Ishikawa (cell line): ENCODE data around the gene SLC35E1.

ENCODE experiments used
- CEBPB ChIP-seq: IDR thresholded peaks from 2 replicates; pipeline ENCODE4 v1.6.1; 2012
- CREB1 ChIP-seq: IDR thresholded peaks from 2 replicates; pipeline ENCODE4 v1.6.1; 2012; ENCODE audit warnings: low read depth
- EGR1 ChIP-seq: IDR thresholded peaks from 2 replicates; pipeline ENCODE4 v1.6.1; 2012
- EP300 ChIP-seq: IDR thresholded peaks from 2 replicates; pipeline ENCODE4 v1.6.1; 2012; ENCODE audit warnings: borderline replicate concordance
- NFIC ChIP-seq: IDR thresholded peaks from 2 replicates; pipeline ENCODE4 v1.6.1; 2012
- TAF1 ChIP-seq: IDR thresholded peaks from 2 replicates; pipeline ENCODE4 v1.6.1; 2012; ENCODE audit warnings: low read depth, mild to moderate bottlenecking
- YY1 ChIP-seq: IDR thresholded peaks from 2 replicates; pipeline ENCODE4 v1.6.1; 2012; ENCODE audit warnings: low read depth
- ZBTB7A ChIP-seq: IDR thresholded peaks from 2 replicates; pipeline ENCODE4 v1.6.1; 2012; ENCODE audit warnings: low read depth
- TF ChIP-seq, protein P1 (sequence below): IDR thresholded peaks from 2 replicates; pipeline ENCODE4 v1.6.1; 2012; ENCODE audit warnings: low read depth, mild to moderate bottlenecking
- TF ChIP-seq, protein P2 (sequence below): IDR thresholded peaks from 2 replicates; pipeline ENCODE4 v1.6.1; 2012

DNA sequence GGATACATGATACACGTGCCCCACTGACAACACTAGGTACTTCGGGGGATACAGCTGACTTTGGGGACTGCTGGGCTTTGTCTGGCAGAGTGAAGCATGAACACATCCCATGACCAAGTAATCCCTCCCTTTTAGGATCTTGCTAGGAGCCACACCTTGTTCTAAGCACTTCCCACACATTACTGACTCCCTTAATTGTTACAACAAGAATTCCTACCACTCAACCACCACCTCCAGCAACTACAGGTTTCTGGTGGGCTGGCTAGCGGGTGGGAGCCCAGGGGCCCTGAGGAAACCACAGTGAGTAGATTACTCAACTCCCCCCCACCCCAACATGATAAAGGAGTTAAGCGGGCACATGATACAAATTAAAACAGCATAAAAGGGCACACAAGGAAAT, 7.2 kb upstream of the SLC35E1 start:
- TF ChIP-seq ZBTB7A = no peak
- TF ChIP-seq CEBPB = no peak
- TF ChIP-seq, protein P1, sequence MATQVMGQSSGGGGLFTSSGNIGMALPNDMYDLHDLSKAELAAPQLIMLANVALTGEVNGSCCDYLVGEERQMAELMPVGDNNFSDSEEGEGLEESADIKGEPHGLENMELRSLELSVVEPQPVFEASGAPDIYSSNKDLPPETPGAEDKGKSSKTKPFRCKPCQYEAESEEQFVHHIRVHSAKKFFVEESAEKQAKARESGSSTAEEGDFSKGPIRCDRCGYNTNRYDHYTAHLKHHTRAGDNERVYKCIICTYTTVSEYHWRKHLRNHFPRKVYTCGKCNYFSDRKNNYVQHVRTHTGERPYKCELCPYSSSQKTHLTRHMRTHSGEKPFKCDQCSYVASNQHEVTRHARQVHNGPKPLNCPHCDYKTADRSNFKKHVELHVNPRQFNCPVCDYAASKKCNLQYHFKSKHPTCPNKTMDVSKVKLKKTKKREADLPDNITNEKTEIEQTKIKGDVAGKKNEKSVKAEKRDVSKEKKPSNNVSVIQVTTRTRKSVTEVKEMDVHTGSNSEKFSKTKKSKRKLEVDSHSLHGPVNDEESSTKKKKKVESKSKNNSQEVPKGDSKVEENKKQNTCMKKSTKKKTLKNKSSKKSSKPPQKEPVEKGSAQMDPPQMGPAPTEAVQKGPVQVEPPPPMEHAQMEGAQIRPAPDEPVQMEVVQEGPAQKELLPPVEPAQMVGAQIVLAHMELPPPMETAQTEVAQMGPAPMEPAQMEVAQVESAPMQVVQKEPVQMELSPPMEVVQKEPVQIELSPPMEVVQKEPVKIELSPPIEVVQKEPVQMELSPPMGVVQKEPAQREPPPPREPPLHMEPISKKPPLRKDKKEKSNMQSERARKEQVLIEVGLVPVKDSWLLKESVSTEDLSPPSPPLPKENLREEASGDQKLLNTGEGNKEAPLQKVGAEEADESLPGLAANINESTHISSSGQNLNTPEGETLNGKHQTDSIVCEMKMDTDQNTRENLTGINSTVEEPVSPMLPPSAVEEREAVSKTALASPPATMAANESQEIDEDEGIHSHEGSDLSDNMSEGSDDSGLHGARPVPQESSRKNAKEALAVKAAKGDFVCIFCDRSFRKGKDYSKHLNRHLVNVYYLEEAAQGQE = no peak
- TF ChIP-seq EP300 = no peak
- TF ChIP-seq, protein P2, sequence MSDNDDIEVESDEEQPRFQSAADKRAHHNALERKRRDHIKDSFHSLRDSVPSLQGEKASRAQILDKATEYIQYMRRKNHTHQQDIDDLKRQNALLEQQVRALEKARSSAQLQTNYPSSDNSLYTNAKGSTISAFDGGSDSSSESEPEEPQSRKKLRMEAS = no peak
- no peak for TF ChIP-seq TAF1
- no peak for TF ChIP-seq YY1
- no peak for TF ChIP-seq NFIC
- TF ChIP-seq CREB1 = no peak
- no peak for TF ChIP-seq EGR1
